Glutamatergic neuron (in vitro differentiated cells): ENCODE results near the gene RPS19. TPM values are rescaled to one million over a fixed set of nuclear protein-coding genes. Genes with fewer than 3 reads are reported as not detected.

Experiments
- DNase-seq: peaks from one replicate; pipeline ENCODE4 v3.0.0; 2022
- H3K27ac Mint-ChIP-seq: one replicate; pipeline ENCODE4 v1.8.0; 2020; ENCODE audit warnings: mild to moderate bottlenecking, mixed read lengths, inconsistent platforms; ENCODE audit not compliant: unreplicated experiment
- H3K27me3 Mint-ChIP-seq: one replicate; pipeline ENCODE4 v1.8.0; 2020; ENCODE audit warnings: mild to moderate bottlenecking, moderate library complexity, mixed read lengths, inconsistent platforms; ENCODE audit not compliant: unreplicated experiment
- H3K36me3 Mint-ChIP-seq: one replicate; pipeline ENCODE4 v1.8.0; 2020; ENCODE audit warnings: mild to moderate bottlenecking, mixed read lengths, inconsistent platforms; ENCODE audit not compliant: unreplicated experiment
- H3K4me1 Mint-ChIP-seq: one replicate; pipeline ENCODE4 v1.8.0; 2020; ENCODE audit warnings: mild to moderate bottlenecking, low read depth, mixed read lengths, inconsistent platforms; ENCODE audit not compliant: unreplicated experiment
- H3K4me3 Mint-ChIP-seq: one replicate; pipeline ENCODE4 v1.8.0; 2020; ENCODE audit warnings: mild to moderate bottlenecking, mixed read lengths, inconsistent platforms; ENCODE audit not compliant: unreplicated experiment
- H3K9me3 Mint-ChIP-seq: one replicate; pipeline ENCODE4 v1.8.0; 2020; ENCODE audit warnings: mild to moderate bottlenecking, moderate library complexity, mixed read lengths, inconsistent platforms; ENCODE audit not compliant: unreplicated experiment
- CTCF ChIP-seq: fragments of 200-600 bp; sonication (generic); IDR thresholded peaks from one replicate; pipeline ENCODE4 v1.5.0; 2021; ENCODE audit not compliant: partially characterized antibody, unreplicated experiment
- microRNA-seq: library from miRNA; unstranded; fragments of <30 nt; microRNA quantifications from one replicate; pipeline ENCODE4, GENCODE V29; 2020; ENCODE audit not compliant: unreplicated experiment
- total RNA-seq: library from RNA; stranded (reverse); fragmentation: NEBNext Ultra II Directional; extraction: Animal tissue kit (Norgen Biotek cat#: 25700); gene quantifications from one replicate; pipeline ENCODE4 v1.2.1, GENCODE V29; 2021; ENCODE audit not compliant: unreplicated experiment

Gene RPS19
- total RNA-seq, 1 donor from 2014 or later, result 1,637 TPM

- Mint-ChIP-seq H3K27me3 (peaks cover 9% of the 10 kb centered on the region), H3K4me3 (no peak overlapping the region), H3K27ac (no peak overlapping the region), H3K4me1 (peaks cover 7% of the 10 kb centered on the region), H3K9me3 (peaks cover 9% of the 10 kb centered on the region), H3K36me3 (no peaks in the 10 kb centered on the region)
- DNase-seq, result peak; percentile 10
- TF ChIP-seq CTCF, result no peak
Measured at GRCh38 chr19:41919948-41920712, 60.1 kb downstream of the RPS19 start.

- peaks cover 7% of the 10 kb centered on the region for H3K4me1 Mint-ChIP-seq
- peaks cover 9% of the 10 kb centered on the region for H3K9me3 Mint-ChIP-seq
- peaks cover 9% of the 10 kb centered on the region for H3K27me3 Mint-ChIP-seq
- no peak for TF ChIP-seq CTCF
- peak overlapping the region; percentile 39 for H3K4me3 Mint-ChIP-seq
- H3K36me3 Mint-ChIP-seq, result no peaks in the 10 kb centered on the region
- no peak for DNase-seq
- no peak overlapping the region for H3K27ac Mint-ChIP-seq
Measured at GRCh38 chr19:41920882-41921576, 61.0 kb downstream of the RPS19 start.

- peaks cover 9% of the 10 kb centered on the region for H3K27me3 Mint-ChIP-seq
- H3K27ac Mint-ChIP-seq, result no peak overlapping the region
- DNase-seq, result no peak
- peaks cover 9% of the 10 kb centered on the region for H3K9me3 Mint-ChIP-seq
- H3K4me1 Mint-ChIP-seq, result peaks cover 7% of the 10 kb centered on the region
- TF ChIP-seq CTCF, result no peak
- no peaks in the 10 kb centered on the region for H3K36me3 Mint-ChIP-seq
- H3K4me3 Mint-ChIP-seq, result peak overlapping the region; percentile 39
Measured at GRCh38 chr19:41921577-41922576, 61.8 kb downstream of the RPS19 start.

Small RNA genes lying within 50 kb of the gene (microRNA-seq; reads per million reads assigned to microRNA genes)
- gene MIR6797, result 6.6 reads per million, percentile 38 among the genes with 10 or more reads in this experiment

Other genes starting within 250 kb of the RPS19 start
- not detected for gene CEACAM4, start 233.2 kb upstream of the RPS19 start, total RNA-seq
- not detected for gene CEACAM7, start 172.0 kb upstream of the RPS19 start, total RNA-seq
- not detected for gene CEACAM5, start 151.6 kb upstream of the RPS19 start, total RNA-seq
- gene CEACAM6, start 104.7 kb upstream of the RPS19 start, total RNA-seq, result 0.20 TPM
- gene CEACAM3, start 63.7 kb upstream of the RPS19 start, total RNA-seq, result not detected
- gene LYPD4, start 15.6 kb upstream of the RPS19 start, total RNA-seq, result not detected
- not detected for gene DMRTC2, start 15.2 kb upstream of the RPS19 start, total RNA-seq
- gene CD79A, start 17.0 kb downstream of the RPS19 start, total RNA-seq, result not detected
- gene ARHGEF1, start 22.9 kb downstream of the RPS19 start, total RNA-seq, result 78.7 TPM
- gene ERFL, start 68.2 kb downstream of the RPS19 start, total RNA-seq, result 1.6 TPM
- 139 TPM for gene RABAC1, start 99.1 kb downstream of the RPS19 start, total RNA-seq
- 650 TPM for gene ATP1A3, start 134.0 kb downstream of the RPS19 start, total RNA-seq
- gene GRIK5, start 210.0 kb downstream of the RPS19 start, total RNA-seq, result 79.1 TPM
- gene ZNF574, start 215.9 kb downstream of the RPS19 start, total RNA-seq, result 24.1 TPM